WTC11 (cell line): ENCODE measurements around the gene TMC7. TPM values are rescaled to one million over a fixed set of nuclear protein-coding genes. Genes with fewer than 3 reads are reported as not detected.

Experiments
- ATAC-seq: fragments of 200-7000 bp; cut with Tn5 transposase; 2 replicates; pipeline ENCODE4 v1.10.0; 2021; ENCODE audit warnings: mild to moderate bottlenecking, moderate library complexity
- Bru-seq: library from RNA; stranded (reverse); fragments of 400-500 nt; gene quantifications from one replicate; lab custom pipeline; 2021; lab: Mats Ljungman, UMichigan
- CTCF ChIA-PET: fragments of 300-600 bp; sonication (Branson Sonifier 250); formaldehyde crosslinking; loops from one replicate; lab custom pipeline; 2021; ENCODE audit warnings: antibody characterized with exemption; lab: Charles Lee
- POLR2A ChIA-PET: fragments of 350-600 bp; sonication (Branson Sonifier 250); formaldehyde crosslinking; loops from one replicate; lab custom pipeline; 2021; ENCODE audit warnings: antibody characterized with exemption; lab: Charles Lee
- DNase-seq: peaks from one replicate; pipeline ENCODE4 v3.0.0; 2021; ENCODE audit warnings: low spot score
- H3K27ac Mint-ChIP-seq: 2 replicates; pipeline ENCODE4 v1.8.0; 2021; ENCODE audit warnings: mixed read lengths
- H3K27me3 Mint-ChIP-seq: 2 replicates; pipeline ENCODE4 v1.8.0; 2021; ENCODE audit warnings: low read depth, mild to moderate bottlenecking, moderate library complexity, mixed read lengths
- H3K36me3 Mint-ChIP-seq: 2 replicates; pipeline ENCODE4 v1.8.0; 2021; ENCODE audit warnings: mixed read lengths
- H3K4me1 Mint-ChIP-seq: 2 replicates; pipeline ENCODE4 v1.8.0; 2022; ENCODE audit warnings: mixed read lengths
- H3K4me3 Mint-ChIP-seq: 2 replicates; pipeline ENCODE4 v1.8.0; 2021; ENCODE audit warnings: mild to moderate bottlenecking, moderate library complexity, mixed read lengths
- H3K9me3 Mint-ChIP-seq: 2 replicates; pipeline ENCODE4 v1.8.0; 2021; ENCODE audit warnings: mixed read lengths
- ATF6 ChIP-seq: sonication (generic); formaldehyde crosslinking; IDR thresholded peaks from 2 replicates; pipeline ENCODE4 v1.8.1; 2023; ENCODE audit warnings: mild to moderate bottlenecking, missing genetic modification reagents
- CBFB ChIP-seq: sonication (generic); formaldehyde crosslinking; IDR thresholded peaks from 2 replicates; pipeline ENCODE4 v1.8.1; 2022; ENCODE audit warnings: mild to moderate bottlenecking, low read depth, missing genetic modification reagents
- CREB1 ChIP-seq: sonication (generic); formaldehyde crosslinking; IDR thresholded peaks from 2 replicates; pipeline ENCODE4 v1.8.0; 2023; ENCODE audit warnings: mild to moderate bottlenecking, missing genetic modification reagents
- ELF4 ChIP-seq: sonication (generic); formaldehyde crosslinking; IDR thresholded peaks from 2 replicates; pipeline ENCODE4 v1.8.1; 2022; ENCODE audit warnings: low read depth, mild to moderate bottlenecking, moderate library complexity, missing genetic modification reagents
- FOXP1 ChIP-seq: sonication (generic); formaldehyde crosslinking; IDR thresholded peaks from 2 replicates; pipeline ENCODE4 v1.8.0; 2022; ENCODE audit warnings: missing genetic modification reagents, mild to moderate bottlenecking, moderate library complexity, borderline replicate concordance
- HMGXB4 ChIP-seq: sonication (generic); formaldehyde crosslinking; IDR thresholded peaks from 2 replicates; pipeline ENCODE4 v1.8.1; 2023; ENCODE audit warnings: mild to moderate bottlenecking, moderate library complexity, missing genetic modification reagents
- MAX ChIP-seq: sonication (generic); formaldehyde crosslinking; IDR thresholded peaks from 2 replicates; pipeline ENCODE4 v1.8.0; 2022; ENCODE audit warnings: mild to moderate bottlenecking, missing genetic modification reagents
- MLX ChIP-seq: sonication (generic); formaldehyde crosslinking; IDR thresholded peaks from 2 replicates; pipeline ENCODE4 v1.8.1; 2023; ENCODE audit warnings: mild to moderate bottlenecking, missing genetic modification reagents, moderate library complexity
- OVOL2 ChIP-seq: fragments of 250-450 bp; sonication (Bioruptor Pico); IDR thresholded peaks from 2 replicates; pipeline ENCODE4 v1.9.0; 2021; ENCODE audit warnings: mild to moderate bottlenecking, borderline replicate concordance
- PREB ChIP-seq: sonication (generic); formaldehyde crosslinking; IDR thresholded peaks from 2 replicates; pipeline ENCODE4 v1.8.1; 2022; ENCODE audit warnings: mild to moderate bottlenecking, missing genetic modification reagents, moderate library complexity, borderline replicate concordance
- TCF7 ChIP-seq: sonication (generic); formaldehyde crosslinking; IDR thresholded peaks from 2 replicates; pipeline ENCODE4 v1.8.0; 2022; ENCODE audit warnings: mild to moderate bottlenecking, low read depth, missing genetic modification reagents, moderate library complexity
- USF2 ChIP-seq: sonication (generic); formaldehyde crosslinking; IDR thresholded peaks from 2 replicates; pipeline ENCODE4 v1.8.1; 2023; ENCODE audit warnings: mild to moderate bottlenecking, missing genetic modification reagents, moderate library complexity
- ZMAT4 ChIP-seq: fragments of 250-450 bp; sonication (Bioruptor Pico); IDR thresholded peaks from 2 replicates; pipeline ENCODE4 v1.9.0; 2021; ENCODE audit warnings: mild to moderate bottlenecking
- ZNF423 ChIP-seq: fragments of 250-450 bp; sonication (Bioruptor Pico); IDR thresholded peaks from 2 replicates; pipeline ENCODE4 v2.1.2; 2022; ENCODE audit warnings: mild to moderate bottlenecking, moderate library complexity
- ZNF425 ChIP-seq: fragments of 250-450 bp; sonication (Bioruptor Pico); conservative IDR thresholded peaks from 2 replicates; pipeline ENCODE4 v1.9.0; 2021; ENCODE audit warnings: mild to moderate bottlenecking
- ZNF512 ChIP-seq: sonication (generic); formaldehyde crosslinking; IDR thresholded peaks from 2 replicates; pipeline ENCODE4 v1.8.1; 2022; ENCODE audit warnings: missing genetic modification reagents, borderline replicate concordance
- ZNF532 ChIP-seq: fragments of 250-450 bp; sonication (Bioruptor Pico); IDR thresholded peaks from 2 replicates; pipeline ENCODE4 v1.9.0; 2021; ENCODE audit warnings: mild to moderate bottlenecking, borderline replicate concordance
- long read RNA-seq, 3 experiments: library from RNA in 1 of 3; library from capped mRNA in 1 of 3; library from polyadenylated mRNA in 1 of 3; unstranded in 2 of 3; stranded (forward) in 1 of 3; transcript quantifications; one replicate each; pipeline ENCODE4 v2.0.0, GENCODE V29; 2021
- total RNA-seq: library from RNA; stranded (reverse); gene quantifications from 3 replicates; pipeline ENCODE4 v1.2.3, GENCODE V29; 2021

The TMC7 gene
- total RNA-seq (2.5 to 3.7 TPM (median 3.6 TPM) in 3 replicates), Bru-seq, nascent RNA (percentile 39 among the genes with signal in this experiment)
- long read RNA-seq, experiment 1, transcript TMC7-201 (16 exons, 3,640 nt) = major isoform, 7 of 8 reads
- long read RNA-seq, experiment 1, partial matches to known transcripts = 0 of 8 reads
- long read RNA-seq, experiment 1, other reads (novel, unspliced or antisense) = 1 of 8 reads
- long read RNA-seq, experiment 2, partial matches to known transcripts = 0 of 3 reads
- long read RNA-seq, experiment 2, other reads (novel, unspliced or antisense) = 2 of 3 reads
- long read RNA-seq, experiment 3 = 0 reads

- Mint-ChIP-seq H3K4me3 (peak within 1 kb of the TSS; percentile 78), H3K27ac (no peak within 1 kb of the TSS), H3K4me1 (0 out of 2 replicates have a peak, but pooled peaks cover 3% of the 10 kb centered on the region), H3K9me3 (peaks cover 3% of the 10 kb centered on the region; the same call in 1 of the 2 replicates), H3K27me3 (no peaks in the 10 kb centered on the region), H3K36me3 (no peaks in the 10 kb centered on the region)
- ChIA-PET CTCF (interaction anchor here (0.6 to 2.4 kb wide), 32 partner anchors 9 to 1758 kb away, joined by 3 to 27 read pairs (median 4); partner anchors contain the start of genes ARL6IP1 and COQ7), POLR2A (interaction anchor here (0.6 to 0.9 kb wide), 2 partner anchors 26 to 182 kb away, joined by 3 to 4 read pairs; no protein-coding TSS in a partner anchor)
- DNase-seq = peak; percentile 95
- peak; percentile 96 for ATAC-seq
- TF ChIP-seq OVOL2 (CRISPR knock-in tag) (no peak), MAX (0 out of 2 replicates have a peak, but pooled peaks have one; percentile 28), HMGXB4 (CRISPR knock-in tag) (peak; percentile 100), ELF4 (CRISPR knock-in tag) (peak; percentile 90; the same call in 1 of the 2 replicates), FOXP1 (CRISPR knock-in tag) (0 out of 2 replicates have a peak, but pooled peaks have one; percentile 33), TCF7 (CRISPR knock-in tag) (no peak), PREB (CRISPR knock-in tag) (no peak), USF2 (CRISPR knock-in tag) (no peak), ZNF425 (CRISPR knock-in tag) (no peak), ZMAT4 (CRISPR knock-in tag) (no peak), CBFB (CRISPR knock-in tag) (no peak), MLX (CRISPR knock-in tag) (peak; percentile 70; the same call in 1 of the 2 replicates), CREB1 (CRISPR knock-in tag) (no peak), ATF6 (CRISPR knock-in tag) (no peak), ZNF423 (peak; percentile 39; the same call in 1 of the 2 replicates), ZNF512 (CRISPR knock-in tag) (no peak), ZNF532 (CRISPR knock-in tag) (no peak)
Measured at GRCh38 chr16:18983565-18984434, at the start of gene TMC7. TMC7 (plus strand) TSS chr16:18983934; CDS start chr16:18984064, 130 bp downstream.
